Thoracic aorta endothelial cell (primary cell): ENCODE results near the gene RSAD1. TPM values are rescaled to one million over a fixed set of nuclear protein-coding genes. Genes with fewer than 3 reads are reported as not detected.

ENCODE experiments used
- total RNA-seq: library from RNA; depleted of rRNA; stranded (reverse); fragments of >200 nt; gene quantifications from 2 replicates; pipeline ENCODE4 v1.2.3, GENCODE V29; 2012

Gene RSAD1
- total RNA-seq, result 28.9 and 30.5 TPM in 2 replicates

GRCh38 chr17:50478391-50479381 is at the start of gene RSAD1:
Gene RSAD1, plus strand, starts transcription at chr17:50478860. Its CDS starts 25 bp downstream, at chr17:50478885.

GRCh38 chr17:50468304-50469207 is 10.1 kb upstream of the RSAD1 start, which contains the start of gene CHAD:
Gene CHAD, minus strand, starts transcription at chr17:50468880. Its CDS starts 67 bp downstream, at chr17:50468813.

GRCh38 chr17:50507871-50508572 is 29.4 kb downstream of the RSAD1 start, which contains the start of gene MYCBPAP:
Gene MYCBPAP, plus strand, starts transcription at chr17:50508439. Its CDS starts 236 bp downstream, at chr17:50508675.

GRCh38 chr17:50532452-50533024 is 53.9 kb downstream of the RSAD1 start, which contains the start of gene EPN3:
Gene EPN3, plus strand, starts transcription at chr17:50532735. Its CDS starts 3,822 bp downstream, at chr17:50536557.

Other genes with a start within 250 kb of the RSAD1 start
- 0.07 TPM in 1 of 2 replicates, not detected in the other for gene TMEM92, start 204.4 kb upstream of the RSAD1 start, total RNA-seq
- 21.5 and 27.0 TPM in 2 replicates for gene XYLT2, start 132.7 kb upstream of the RSAD1 start, total RNA-seq
- 59.6 and 60.8 TPM in 2 replicates for gene MRPL27, start 105.7 kb upstream of the RSAD1 start, total RNA-seq
- 4.7 and 8.5 TPM in 2 replicates for gene EME1, start 105.6 kb upstream of the RSAD1 start, total RNA-seq
- gene LRRC59, start 81.3 kb upstream of the RSAD1 start, total RNA-seq, result 243 and 261 TPM in 2 replicates
- gene ACSF2, start 52.6 kb upstream of the RSAD1 start, total RNA-seq, result 4.5 and 8.0 TPM in 2 replicates
- not detected in 2 replicates for gene CHAD, start 10.0 kb upstream of the RSAD1 start, total RNA-seq
- 0.53 and 1.2 TPM in 2 replicates for gene MYCBPAP, start 29.6 kb downstream of the RSAD1 start, total RNA-seq
- gene EPN3, start 53.9 kb downstream of the RSAD1 start, total RNA-seq, result 0.07 and 0.13 TPM in 2 replicates
- 39.8 and 44.0 TPM in 2 replicates for gene SPATA20, start 68.3 kb downstream of the RSAD1 start, total RNA-seq
- gene CACNA1G, start 81.9 kb downstream of the RSAD1 start, total RNA-seq, result not detected in 2 replicates
- 3.9 and 4.7 TPM in 2 replicates for gene ABCC3, start 156.0 kb downstream of the RSAD1 start, total RNA-seq
- 61.4 and 69.2 TPM in 2 replicates for gene ANKRD40, start 229.1 kb downstream of the RSAD1 start, total RNA-seq
- gene LUC7L3, start 240.7 kb downstream of the RSAD1 start, total RNA-seq, result 67.0 and 68.6 TPM in 2 replicates